Kidney (tissue), 14 donors: ENCODE measurements around the gene LIPE. TPM values are rescaled to one million over a fixed set of nuclear protein-coding genes. Genes with fewer than 3 reads are reported as not detected.

Experiments
- DNase-seq, 5 donors: peaks; one replicate each; pipeline ENCODE4 v3.0.0-alpha.2; 2013 to 2020
- FAIRE-seq: peaks from 2 replicates; lab custom pipeline; 2012; peaks lifted over from hg19 to GRCh38; lab: Jason Lieb, UNC
- H3K27ac ChIP-seq, 2 donors: one replicate each; pipeline ENCODE4 v1.7.0; 2013; ENCODE audit warnings: low read depth in 2 of 2, low read length in 2 of 2, inconsistent platforms in 1 of 2
- H3K27me3 ChIP-seq: one replicate; pipeline ENCODE4 v1.7.1; 2013; ENCODE audit warnings: low read length, inconsistent platforms; ENCODE audit not compliant: control insufficient read depth, insufficient read depth
- H3K36me3 ChIP-seq, 3 donors: one replicate each; pipeline versions ENCODE4 v1.7.0 to v1.7.1; 2013; ENCODE audit warnings: low read length in 3 of 3, control low read depth in 1 of 3, inconsistent platforms in 1 of 3; ENCODE audit not compliant: insufficient read depth in 3 of 3, control insufficient read depth in 2 of 3
- H3K4me1 ChIP-seq, 3 donors: one replicate each; pipeline versions ENCODE4 v1.7.0 to v1.7.1; 2013; ENCODE audit warnings: low read length in 3 of 3, inconsistent platforms in 1 of 3, low read depth in 1 of 3; ENCODE audit not compliant: control insufficient read depth in 2 of 3, insufficient read depth in 2 of 3
- H3K4me3 ChIP-seq, 3 donors: one replicate each; pipeline versions ENCODE4 v1.7.0 to v1.8.1; 2013; ENCODE audit warnings: low read length in 3 of 3, control low read depth in 1 of 3, inconsistent platforms in 1 of 3
- H3K9ac ChIP-seq, 3 donors: one replicate each; pipeline versions ENCODE4 v1.7.0 to v1.7.1; 2013; ENCODE audit warnings: low read length in 3 of 3, control low read depth in 1 of 3, inconsistent platforms in 1 of 3
- H3K9me3 ChIP-seq, 3 donors: one replicate each; pipeline versions ENCODE4 v1.7.0 to v1.7.1; 2013; ENCODE audit warnings: low read length in 3 of 3, control low read depth in 1 of 3, inconsistent platforms in 1 of 3; ENCODE audit not compliant: control insufficient read depth in 2 of 3, insufficient read depth in 1 of 3
- CTCF ChIP-seq: IDR thresholded peaks from 3 replicates; pipeline ENCODE4 v1.5.1; 2012; ENCODE audit warnings: mild to moderate bottlenecking, moderate library complexity, borderline replicate concordance; ENCODE audit not compliant: insufficient read depth; ENCODE audit errors: extremely low read depth
- intact Hi-C: fragments of 100-400 bp; cut with DNase I; formaldehyde crosslinking; loops from one replicate; pipeline ENCODE4 v1.11.1; 2022
- polyA plus RNA-seq: library from polyadenylated mRNA; stranded (reverse); fragments of 350-450 nt; fragmentation: Illumina TruSeq; extraction: RNeasy Lipid Tissue Mini Kit (QIAGEN cat#74804); gene quantifications from one replicate; pipeline ENCODE4 v1.2.3, GENCODE V29; 2014; ENCODE audit warnings: low read depth, low replicate concordance; ENCODE audit not compliant: insufficient read depth
- total RNA-seq: library from RNA; stranded (reverse); fragmentation: NEBNext Ultra II Directional; extraction: Animal tissue kit (Norgen Biotek cat#: 25700); gene quantifications from one replicate; pipeline ENCODE4 v1.2.1, GENCODE V29; 2021
- donor health status: control.
- donor health status: control.
- donor health status: control.
- donor health status: control.
- donor health status: control.
- donor health status: DM: yes; HTN: yes; CAD: no.
- donor health status: Normal renal cell carcinoma (clear cell type).

Gene LIPE
- total and polyA plus RNA-seq, 2 donors from 2014 or later = 8.9 to 9.9 TPM

- Histone ChIP-seq H3K9ac (no peak overlapping the region), H3K9me3 (peaks cover 0 to 11% (median 0%) of the 10 kb centered on the region in 3 donors), H3K27ac (no peak overlapping the region), H3K4me1 (no peaks in the 10 kb centered on the region), H3K27me3 (no peaks in the 10 kb centered on the region), H3K4me3 (no peak overlapping the region), H3K36me3 (peaks cover 5 to 11% (median 5%) of the 10 kb centered on the region in 3 donors)
- no peak for TF ChIP-seq CTCF
- intact Hi-C loops = no loop called here
- DNase-seq (no peak), FAIRE-seq (no peak)
Observed at GRCh38 chr19:42368360-42368759, 58.8 kb downstream of the LIPE start.

GRCh38 chr19:42367929-42368328 is 59.3 kb downstream of the LIPE start:
- TF ChIP-seq CTCF = no peak
- FAIRE-seq = no peak
- Histone ChIP-seq H3K4me3 (no peak overlapping the region), H3K9ac (no peak overlapping the region), H3K27me3 (no peaks in the 10 kb centered on the region), H3K9me3 (peaks cover 0 to 11% (median 0%) of the 10 kb centered on the region in 3 donors), H3K36me3 (peaks cover 5 to 11% (median 7%) of the 10 kb centered on the region in 3 donors), H3K27ac (no peak overlapping the region), H3K4me1 (no peaks in the 10 kb centered on the region)
- intact Hi-C loops = no loop called here
- DNase-seq = no peak

- Histone ChIP-seq H3K9me3 (peaks cover 0 to 11% (median 0%) of the 10 kb centered on the region in 3 donors), H3K9ac (no peak overlapping the region), H3K36me3 (peaks cover 5 to 11% (median 7%) of the 10 kb centered on the region in 3 donors), H3K4me3 (no peak overlapping the region), H3K27ac (no peak overlapping the region), H3K4me1 (no peaks in the 10 kb centered on the region), H3K27me3 (no peaks in the 10 kb centered on the region)
- FAIRE-seq (no peak), DNase-seq (no peak)
- intact Hi-C loops = no loop called here
- TF ChIP-seq CTCF = no peak
Observed at GRCh38 chr19:42366673-42367072, 60.5 kb downstream of the LIPE start.
